PC-3 (cell line): Measurements from ENCODE around the gene NAP1L4. TPM values are rescaled to one million over a fixed set of nuclear protein-coding genes. Genes with fewer than 3 reads are reported as not detected.
A peak's percentile ranks its signal among the peaks of the same experiment; 100 is the strongest.

ENCODE experiments used
- ATAC-seq: fragments of 200-7000 bp; cut with Tn5 transposase; 2 replicates; pipeline ENCODE4 v1.9.1; 2020; ENCODE audit warnings: mild to moderate bottlenecking, moderate library complexity
- BruUV-seq: library from RNA; stranded (reverse); fragments of 400-500 nt; replicated peaks from 2 replicates; lab custom pipeline; 2021; lab: Mats Ljungman, UMichigan
- CTCF ChIA-PET: fragments of 300-600 bp; sonication (Branson Sonifier 250); formaldehyde crosslinking; loops from one replicate; lab custom pipeline; 2022; ENCODE audit warnings: antibody characterized with exemption; lab: Charles Lee
- POLR2A ChIA-PET: fragments of 300-600 bp; sonication (Branson Sonifier 250); formaldehyde crosslinking; loops from one replicate; lab custom pipeline; 2022; ENCODE audit warnings: antibody characterized with exemption; ENCODE audit not compliant: unreplicated experiment; lab: Charles Lee
- DNase-seq: peaks from one replicate; pipeline ENCODE4 v3.0.0-alpha.2; 2015
- H2AFZ ChIP-seq: fragments of 300-600 bp; sonication (generic); 2 replicates; pipeline ENCODE4 v1.6.0; 2016; ENCODE audit warnings: antibody characterized with exemption, low read length
- H3F3A ChIP-seq: fragments of 300-600 bp; sonication (generic); one replicate; pipeline ENCODE4 v1.6.0; 2017; ENCODE audit warnings: antibody characterized with exemption, low read length, control low read depth, mild to moderate bottlenecking; ENCODE audit not compliant: unreplicated experiment
- H3K27ac ChIP-seq: fragments of 300-600 bp; sonication (generic); 2 replicates; pipeline ENCODE4 v1.5.1; 2016; ENCODE audit warnings: mild to moderate bottlenecking, low read length
- H3K27me3 ChIP-seq: fragments of 300-600 bp; sonication (generic); 2 replicates; pipeline ENCODE4 v1.6.1; 2016; ENCODE audit warnings: low read length, mixed read lengths
- H3K36me3 ChIP-seq: fragments of 300-600 bp; sonication (generic); 2 replicates; pipeline ENCODE4 v1.6.1; 2016; ENCODE audit warnings: low read depth, mixed run types, low read length, mixed read lengths
- H3K4me1 ChIP-seq: fragments of 300-600 bp; sonication (generic); 2 replicates; pipeline ENCODE4 v1.5.1; 2016; ENCODE audit warnings: low read length; ENCODE audit not compliant: insufficient read depth
- H3K4me2 ChIP-seq: fragments of 300-600 bp; sonication (generic); 2 replicates; pipeline ENCODE4 v1.6.0; 2016; ENCODE audit warnings: low read length
- H3K4me3 ChIP-seq: fragments of 300-600 bp; sonication (generic); 2 replicates; pipeline ENCODE4 v1.5.1; 2016; ENCODE audit warnings: mild to moderate bottlenecking, low read length, mixed read lengths
- H3K79me2 ChIP-seq: fragments of 300-600 bp; sonication (generic); 2 replicates; pipeline ENCODE4 v1.6.1; 2017; ENCODE audit warnings: low read length, mixed read lengths
- H3K9ac ChIP-seq: fragments of 300-600 bp; sonication (generic); 2 replicates; pipeline ENCODE4 v1.6.0; 2016; ENCODE audit warnings: mild to moderate bottlenecking, low read length
- H3K9me2 ChIP-seq: fragments of 300-600 bp; sonication (generic); replicated peaks from 2 replicates; pipeline ENCODE4 v1.6.1; 2016; ENCODE audit warnings: mixed run types, low read length, mixed read lengths
- H3K9me3 ChIP-seq: fragments of 300-600 bp; sonication (generic); 2 replicates; pipeline ENCODE4 v1.6.1; 2016; ENCODE audit warnings: low read length, mixed read lengths
- H4K20me1 ChIP-seq: fragments of 300-600 bp; sonication (generic); 2 replicates; pipeline ENCODE4 v1.6.1; 2016; ENCODE audit warnings: low read length, mixed read lengths
- CTCF ChIP-seq: fragments of 300-600 bp; sonication (generic); conservative IDR thresholded peaks from 2 replicates; pipeline ENCODE4 v1.5.1; 2017; ENCODE audit warnings: antibody characterized with exemption, low read depth, mild to moderate bottlenecking, low read length
- EZH2 ChIP-seq: fragments of 300-600 bp; sonication (generic); IDR thresholded peaks from one replicate; pipeline ENCODE4 v1.6.1; 2017; ENCODE audit warnings: antibody characterized with exemption, mild to moderate bottlenecking, low read length; ENCODE audit not compliant: unreplicated experiment
- EZH2phosphoT487 ChIP-seq: fragments of 300-600 bp; sonication (generic); IDR thresholded peaks from 2 replicates; pipeline ENCODE4 v1.6.1; 2018; ENCODE audit warnings: mild to moderate bottlenecking, antibody characterized with exemption, low read length, borderline replicate concordance
- intact Hi-C: fragments of 100-400 bp; cut with micrococcal nuclease; formaldehyde crosslinking; loops from 2 replicates; pipeline ENCODE4 v1.9.0; 2023
- total RNA-seq: library from RNA; depleted of rRNA; stranded (reverse); fragments of >200 nt; gene quantifications from 2 replicates; pipeline ENCODE4 v1.2.3, GENCODE V29; 2014

NAP1L4 gene
- total RNA-seq, 1 experiment from 2014 or later: 115 TPM

DNA sequence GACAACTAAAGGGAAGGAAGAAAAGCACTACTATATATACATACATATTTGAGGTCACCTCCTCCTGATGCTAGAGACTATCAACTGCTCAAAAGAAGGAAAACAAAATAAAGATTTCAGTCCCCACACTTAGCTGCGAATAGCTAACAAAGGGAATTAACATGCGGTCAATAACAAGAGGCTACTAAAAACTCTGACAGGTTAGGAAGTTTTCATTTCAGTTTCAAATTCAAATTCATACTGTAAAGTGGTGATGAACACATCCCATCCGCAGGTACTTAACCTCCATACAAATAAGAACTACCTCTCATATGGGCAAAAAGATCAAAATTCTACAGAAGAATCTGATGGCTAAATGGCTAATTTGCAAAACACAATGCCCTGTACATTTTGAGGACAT, 2.6 kb downstream of the NAP1L4 start:
- CTCF ChIA-PET: no interaction called here
- Histone ChIP-seq H2AFZ (no peak overlapping the region), H3K27ac (no peak overlapping the region), H3K36me3 (peaks cover 13% of the 10 kb centered on the region; the same call in 1 of the 2 replicates), H3K79me2 (peaks cover 73% of the 10 kb centered on the region), H3K4me2 (peak overlapping the region; percentile 95), H3K4me1 (peaks cover 23% of the 10 kb centered on the region), H4K20me1 (peaks cover 39% of the 10 kb centered on the region), H3K27me3 (no peaks in the 10 kb centered on the region), H3K9me3 (no peaks in the 10 kb centered on the region), H3F3A (no peaks in the 10 kb centered on the region), H3K4me3 (peak overlapping the region; percentile 94), H3K9me2 (no peaks in the 10 kb centered on the region), H3K9ac (peak overlapping the region; percentile 99)
- no peak for TF ChIP-seq EZH2
- TF ChIP-seq CTCF: no peak
- no peak for TF ChIP-seq EZH2phosphoT487
- no TSS peak for BruUV-seq
- no peak for DNase-seq
- POLR2A ChIA-PET: no interaction called here
- no peak for ATAC-seq
- intact Hi-C loops: loop anchor here (5.0 kb wide), 1 partner anchor 228 kb away; the partner anchor contains the start of gene MRGPRG

GRCh38 chr11:2989006-2989405, 3.1 kb downstream of the NAP1L4 start:
- peak overlapping the region; percentile 94 for H3K4me3 ChIP-seq
- peak overlapping the region; percentile 99 for H3K9ac ChIP-seq
- H3K4me2 ChIP-seq: peak overlapping the region; percentile 95
- CTCF ChIA-PET: no interaction called here
- peaks cover 23% of the 10 kb centered on the region for H3K4me1 ChIP-seq
- ATAC-seq: no peak
- no peak for TF ChIP-seq EZH2
- no peak for TF ChIP-seq CTCF
- TF ChIP-seq EZH2phosphoT487: no peak
- peak overlapping the region; percentile 35; the same call in 1 of the 2 replicates for H3K27ac ChIP-seq
- H3K9me2 ChIP-seq: no peaks in the 10 kb centered on the region
- H3F3A ChIP-seq: no peaks in the 10 kb centered on the region
- POLR2A ChIA-PET: interaction anchor here (0.5 kb wide), 1 partner anchor 59 kb away, joined by 3 read pairs; no protein-coding TSS in a partner anchor
- DNase-seq: no peak
- intact Hi-C loops: loop anchor here (5.0 kb wide), 1 partner anchor 228 kb away; the partner anchor contains the start of gene MRGPRG
- no peaks in the 10 kb centered on the region for H3K9me3 ChIP-seq
- no peaks in the 10 kb centered on the region for H3K27me3 ChIP-seq
- no peak overlapping the region for H2AFZ ChIP-seq
- H3K79me2 ChIP-seq: peaks cover 79% of the 10 kb centered on the region
- no TSS peak for BruUV-seq
- H3K36me3 ChIP-seq: peaks cover 13% of the 10 kb centered on the region; the same call in 1 of the 2 replicates
- H4K20me1 ChIP-seq: peaks cover 40% of the 10 kb centered on the region
